Muscle layer of duodenum (tissue), 2 donors: ENCODE data around the gene CCBE1.
"Not testable (repeated sequence)": the region's sequence is repeated elsewhere in the genome, so short reads cannot be mapped to it uniquely, and the experiment has no call there.

Experiments used
- H3K27ac ChIP-seq: one replicate; pipeline ENCODE4 v1.7.0; 2013; ENCODE audit warnings: mild to moderate bottlenecking, low read length
- H3K27me3 ChIP-seq: one replicate; pipeline ENCODE4 v1.7.0; 2013; ENCODE audit warnings: low read depth, mild to moderate bottlenecking, control low read depth, low read length
- H3K36me3 ChIP-seq, 2 donors: one replicate each; pipeline ENCODE4 v1.7.0; 2013; ENCODE audit warnings: low read length in 2 of 2, control low read depth in 1 of 2, mild to moderate bottlenecking in 1 of 2; ENCODE audit not compliant: insufficient read depth in 2 of 2, control insufficient read depth in 1 of 2
- H3K4me1 ChIP-seq, 2 donors: one replicate each; pipeline ENCODE4 v1.7.0; 2013; ENCODE audit warnings: low read length in 2 of 2, mild to moderate bottlenecking in 2 of 2, control low read depth in 1 of 2, moderate library complexity in 1 of 2; ENCODE audit not compliant: insufficient read depth in 2 of 2, control insufficient read depth in 1 of 2
- H3K4me3 ChIP-seq, 2 donors: one replicate each; pipeline ENCODE4 v1.7.0; 2013; ENCODE audit warnings: low read length in 2 of 2, low read depth in 1 of 2, mild to moderate bottlenecking in 1 of 2
- H3K9me3 ChIP-seq, 2 donors: one replicate each; pipeline ENCODE4 v1.7.0; 2013; ENCODE audit warnings: low read length in 2 of 2, control low read depth in 1 of 2, mild to moderate bottlenecking in 1 of 2; ENCODE audit not compliant: control insufficient read depth in 1 of 2
- donor health status: healthy.

The CCBE1 gene

DNA sequence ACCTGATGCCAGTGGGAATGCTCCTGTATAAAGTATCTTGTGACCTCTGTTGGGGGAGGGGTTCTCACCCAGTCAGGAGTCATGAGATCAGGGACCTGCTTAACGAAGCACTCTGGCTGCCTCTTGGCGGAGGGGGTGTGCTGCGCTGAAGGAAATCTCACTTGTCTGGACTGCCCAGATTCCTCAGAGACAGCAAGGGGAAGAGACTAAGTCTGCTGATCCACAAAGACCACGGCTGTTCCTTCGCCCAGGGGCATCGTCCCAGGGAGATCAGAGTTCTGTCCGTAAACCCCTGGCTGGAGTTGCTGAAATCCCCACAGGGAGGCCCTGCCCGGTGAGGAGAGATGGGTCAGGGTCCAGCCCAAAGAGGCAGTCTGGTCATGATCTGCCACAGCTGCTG lies 168.4 kb downstream of the CCBE1 start:
- Histone ChIP-seq H3K4me3 (no peak overlapping the region), H3K27ac (no peak overlapping the region), H3K9me3 (no peaks in the 10 kb centered on the region), H3K4me1 (no peaks in the 10 kb centered on the region), H3K36me3 (no peaks in the 10 kb centered on the region), H3K27me3 (no peaks in the 10 kb centered on the region)

DNA sequence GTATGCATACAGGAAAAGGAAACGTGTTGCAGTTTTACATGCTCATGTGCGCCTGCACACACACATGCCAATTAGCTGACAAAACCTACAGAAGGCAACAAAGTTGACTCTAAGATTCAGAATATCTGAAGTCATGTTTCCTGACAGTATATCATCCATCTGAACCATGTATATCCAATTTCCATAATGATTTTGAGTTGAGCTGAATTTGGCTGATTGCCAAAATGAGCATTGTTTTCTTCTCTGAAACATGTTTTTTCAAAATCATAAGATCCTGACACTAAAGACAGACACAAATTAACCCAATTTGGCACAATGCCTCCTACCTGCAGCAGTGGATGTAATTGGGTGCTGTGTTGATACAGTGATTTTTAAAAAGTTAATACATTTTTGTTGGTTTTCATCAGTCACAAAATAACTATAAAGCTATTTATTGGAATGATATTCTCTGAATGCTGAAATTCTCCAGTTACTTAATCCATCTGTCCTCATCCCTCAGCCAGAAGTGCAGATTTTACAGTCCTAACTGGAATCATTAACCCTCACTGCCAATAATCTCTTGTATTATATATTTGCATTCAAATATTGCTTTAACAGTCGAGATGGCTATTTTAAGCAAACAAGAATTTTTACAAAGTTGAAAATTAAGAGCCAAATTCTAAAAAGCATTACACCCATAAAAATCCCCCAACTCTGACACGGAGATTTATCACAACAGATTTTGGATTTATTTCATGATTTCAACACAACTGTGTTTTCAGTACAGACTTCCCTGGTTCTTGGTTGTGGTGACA lies 176.5 kb downstream of the CCBE1 start:
- H3K36me3 ChIP-seq: no peaks in the 10 kb centered on the region
- no peak overlapping the region for H3K4me3 ChIP-seq
- H3K9me3 ChIP-seq: peaks cover 0 to 2% of the 10 kb centered on the region in 2 donors
- H3K27ac ChIP-seq: no peak overlapping the region
- peaks cover 0 to 10% of the 10 kb centered on the region in 2 donors for H3K4me1 ChIP-seq
- no peaks in the 10 kb centered on the region for H3K27me3 ChIP-seq

DNA sequence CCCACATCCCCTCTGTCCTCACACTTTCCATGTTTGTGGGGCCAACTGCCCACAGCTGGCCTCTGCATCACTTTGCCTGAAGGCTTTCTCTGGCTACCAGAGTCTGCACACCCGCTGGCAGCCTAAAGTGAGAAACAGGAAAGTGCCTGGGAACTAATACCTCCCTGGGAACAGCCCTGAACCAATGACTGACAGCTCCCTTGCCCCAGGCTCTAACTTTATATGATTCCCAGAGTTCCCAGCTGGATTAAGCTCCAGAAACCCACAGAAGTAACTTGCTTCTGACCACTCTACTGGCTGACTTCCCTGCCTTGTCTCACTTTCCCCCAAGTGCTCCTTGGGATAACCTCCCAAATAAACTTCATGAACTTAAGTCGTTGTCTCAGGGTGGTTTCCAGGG lies 178.5 kb downstream of the CCBE1 start:
- H3K27ac ChIP-seq: no peak overlapping the region
- H3K27me3 ChIP-seq: no peaks in the 10 kb centered on the region
- H3K4me3 ChIP-seq: no peak overlapping the region
- H3K9me3 ChIP-seq: peaks cover 0 to 2% of the 10 kb centered on the region in 2 donors
- peaks cover 0 to 21% of the 10 kb centered on the region in 2 donors for H3K4me1 ChIP-seq
- H3K36me3 ChIP-seq: no peaks in the 10 kb centered on the region

DNA sequence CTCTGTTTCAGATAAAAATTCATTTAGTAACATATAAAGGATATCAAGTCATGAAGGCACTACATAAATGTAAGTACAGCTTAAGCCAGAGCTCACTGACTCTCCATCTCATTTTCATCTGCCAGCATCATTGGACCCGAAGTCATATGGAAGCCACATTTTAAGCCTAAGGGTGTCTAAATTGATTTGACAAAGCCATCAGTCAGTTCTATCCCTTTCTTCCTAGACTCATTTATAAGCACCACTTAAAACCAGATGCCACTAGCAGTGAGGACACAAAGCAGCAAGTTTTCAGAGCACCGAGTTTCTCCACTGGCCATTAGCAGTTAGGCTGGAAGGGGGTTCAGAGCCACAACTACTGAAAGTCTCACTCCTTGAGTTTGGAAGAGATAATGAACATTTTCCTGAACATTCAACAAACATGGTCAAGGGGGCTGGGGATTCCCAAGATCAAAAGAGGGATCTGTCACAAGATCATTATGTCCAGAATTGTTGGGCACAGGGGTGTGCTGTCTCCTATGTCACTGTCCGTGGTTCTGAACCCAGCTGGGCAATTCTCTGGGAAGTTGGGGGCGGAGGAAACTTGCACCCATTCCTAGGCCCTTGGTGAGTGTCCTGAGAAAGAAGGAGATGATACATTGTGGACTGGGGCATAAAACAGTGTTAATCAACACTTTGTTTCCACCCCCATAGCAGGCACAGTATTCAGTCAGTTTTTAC lies 179.6 kb downstream of the CCBE1 start:
- Histone ChIP-seq H3K36me3 (no peaks in the 10 kb centered on the region), H3K27ac (no peak overlapping the region), H3K27me3 (no peaks in the 10 kb centered on the region), H3K4me3 (no peak overlapping the region), H3K9me3 (peaks cover 0 to 2% of the 10 kb centered on the region in 2 donors), H3K4me1 (peaks cover 0 to 21% of the 10 kb centered on the region in 2 donors)

DNA sequence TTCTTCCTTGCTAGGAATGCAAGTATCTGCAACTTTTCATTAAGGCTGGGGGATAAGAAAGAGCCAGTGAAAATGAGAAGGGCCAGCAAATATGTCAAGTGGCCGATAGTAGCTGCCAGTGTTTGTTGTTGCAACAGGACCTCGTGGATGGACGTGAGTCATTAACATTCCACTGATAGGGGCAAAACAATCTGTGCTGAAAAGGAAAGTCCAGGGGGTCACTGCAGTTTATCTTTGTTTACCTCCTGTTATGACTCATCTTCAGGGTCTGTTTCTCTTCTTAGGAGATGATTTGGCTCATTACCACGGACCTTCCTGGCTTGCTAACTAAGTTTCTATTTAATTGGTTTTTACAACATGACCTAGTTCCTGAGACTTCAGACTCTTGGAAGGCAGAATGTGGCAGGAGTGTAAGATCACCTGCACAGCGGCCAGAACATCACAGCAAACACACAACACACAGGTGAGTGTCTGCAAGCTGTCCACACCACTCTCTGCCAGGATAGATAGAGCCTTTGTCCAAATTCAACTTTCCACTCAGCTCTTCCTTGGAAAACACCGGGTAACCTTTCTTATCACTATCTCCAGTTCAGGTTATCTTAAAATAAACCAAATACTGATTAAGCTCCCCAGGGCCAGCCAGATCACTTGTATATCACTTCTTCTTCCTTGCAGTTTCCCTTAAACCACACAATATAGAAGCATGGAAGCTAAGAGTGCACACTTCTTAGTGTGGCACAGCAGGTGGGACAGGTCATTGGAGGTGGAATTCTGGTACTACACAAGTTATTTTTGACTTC lies 180.7 kb downstream of the CCBE1 start:
- Histone ChIP-seq H3K9me3 (peaks cover 0 to 2% of the 10 kb centered on the region in 2 donors), H3K36me3 (no peaks in the 10 kb centered on the region), H3K27ac (no peak overlapping the region), H3K4me3 (no peak overlapping the region), H3K4me1 (peaks cover 0 to 21% of the 10 kb centered on the region in 2 donors), H3K27me3 (no peaks in the 10 kb centered on the region)

DNA sequence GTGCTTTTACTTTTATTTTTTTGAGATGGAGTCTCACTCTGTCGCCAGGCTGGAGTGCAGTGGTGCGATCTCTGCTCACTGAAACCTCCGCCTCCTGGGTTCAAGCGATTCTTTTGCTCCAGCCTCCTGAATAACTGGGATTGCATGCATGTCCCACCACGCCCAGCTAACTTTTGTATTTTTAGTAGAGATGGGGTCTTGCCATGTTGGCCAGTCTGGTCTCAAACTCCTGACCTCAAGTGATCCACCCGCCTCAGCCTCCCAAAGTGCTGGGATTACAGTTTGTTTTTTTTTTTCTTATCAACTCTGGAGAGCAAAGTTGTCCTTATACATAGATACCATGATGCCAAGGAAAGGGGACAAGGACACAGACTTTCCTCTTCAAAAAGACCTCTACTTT lies 181.3 kb downstream of the CCBE1 start:
- peaks cover 0 to 21% of the 10 kb centered on the region in 2 donors for H3K4me1 ChIP-seq
- H3K36me3 ChIP-seq, H3K27ac ChIP-seq, H3K9me3 ChIP-seq, H3K4me3 ChIP-seq, H3K27me3 ChIP-seq: not testable (repeated sequence)

DNA sequence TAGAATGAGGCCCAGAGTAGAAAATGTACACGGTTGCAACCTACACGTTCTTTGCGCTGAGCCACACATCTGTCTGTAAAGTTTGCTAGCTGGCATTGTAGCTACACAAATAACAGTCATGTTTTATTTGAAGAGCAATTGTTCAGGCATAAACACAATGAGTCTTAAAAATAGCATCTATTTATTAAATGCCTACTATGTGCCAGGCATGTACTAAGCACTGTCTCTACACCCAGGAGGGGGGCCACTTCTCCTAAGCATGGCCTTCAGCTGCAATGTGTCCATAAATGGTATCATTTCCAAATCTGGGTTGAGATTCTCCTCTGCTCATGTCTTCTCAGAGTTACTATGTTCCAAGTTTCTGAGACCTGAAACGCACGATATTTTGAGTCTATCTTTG lies 182.1 kb downstream of the CCBE1 start:
- no peak overlapping the region for H3K4me3 ChIP-seq
- H3K4me1 ChIP-seq: peaks cover 0 to 21% of the 10 kb centered on the region in 2 donors
- H3K27me3 ChIP-seq: no peaks in the 10 kb centered on the region
- H3K36me3 ChIP-seq: no peaks in the 10 kb centered on the region
- no peak overlapping the region for H3K27ac ChIP-seq
- H3K9me3 ChIP-seq: peaks cover 0 to under 1% of the 10 kb centered on the region in 2 donors

DNA sequence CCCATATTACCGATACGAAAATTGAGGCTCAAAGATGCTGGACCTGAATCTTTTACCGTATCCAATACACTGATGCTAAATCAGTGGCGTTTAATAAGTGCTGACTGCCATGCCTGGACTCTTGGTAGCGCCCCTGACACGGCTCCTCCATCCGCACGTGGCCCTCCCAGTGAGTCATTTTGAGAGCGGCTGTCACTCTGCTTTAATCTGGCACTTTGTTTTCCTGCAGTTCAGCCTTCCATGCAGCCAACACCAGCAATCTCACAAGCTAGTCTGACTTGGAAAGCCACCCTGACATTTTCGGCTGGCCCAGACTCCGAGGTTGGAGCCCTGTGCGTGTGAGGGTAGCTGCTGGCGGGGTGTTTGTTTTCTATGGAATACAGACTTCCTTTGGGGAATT lies 183.0 kb downstream of the CCBE1 start:
- no peaks in the 10 kb centered on the region for H3K9me3 ChIP-seq
- no peak overlapping the region for H3K27ac ChIP-seq
- H3K4me1 ChIP-seq: peaks cover 0 to 26% of the 10 kb centered on the region in 2 donors
- no peak overlapping the region for H3K4me3 ChIP-seq
- no peaks in the 10 kb centered on the region for H3K36me3 ChIP-seq
- no peaks in the 10 kb centered on the region for H3K27me3 ChIP-seq

DNA sequence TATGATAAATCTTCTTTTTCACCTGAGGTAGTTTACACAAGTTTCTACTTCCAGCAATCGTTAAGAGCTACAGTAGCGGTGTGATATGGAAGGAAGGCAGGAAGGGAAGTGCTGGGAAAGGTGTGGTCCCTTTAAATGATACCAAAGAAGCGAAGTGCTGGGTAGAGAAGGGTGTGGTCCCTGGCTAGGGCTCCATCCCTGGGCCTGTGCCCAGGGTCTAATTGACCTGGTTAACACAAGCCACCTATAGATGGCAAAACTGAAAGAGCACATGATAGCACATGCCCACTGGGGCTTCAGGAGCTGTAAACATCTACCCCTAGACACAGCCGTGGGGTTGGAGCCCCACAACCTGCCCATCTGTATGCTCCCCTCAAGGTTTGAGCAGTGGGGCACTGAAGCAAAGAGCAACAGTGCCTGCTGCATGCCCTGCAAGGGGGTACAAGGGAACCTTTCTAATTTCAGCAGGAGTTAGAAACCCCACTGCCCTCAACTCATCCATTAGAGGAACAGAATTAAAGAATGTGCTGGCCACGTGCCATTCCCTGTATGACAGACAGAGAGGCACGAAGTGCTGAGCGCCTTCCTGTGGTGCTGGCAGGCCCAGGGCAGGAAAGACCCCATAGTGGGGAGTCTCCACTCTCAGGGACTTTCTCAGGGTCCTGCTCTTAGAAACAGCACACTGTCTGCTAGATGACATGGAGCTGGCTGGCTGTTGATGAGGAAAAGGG lies 185.0 kb downstream of the CCBE1 start:
- Histone ChIP-seq H3K9me3 (no peaks in the 10 kb centered on the region), H3K27ac (no peak overlapping the region), H3K4me1 (peaks cover 0 to 26% of the 10 kb centered on the region in 2 donors), H3K4me3 (no peak overlapping the region), H3K36me3 (no peaks in the 10 kb centered on the region), H3K27me3 (no peaks in the 10 kb centered on the region)

DNA sequence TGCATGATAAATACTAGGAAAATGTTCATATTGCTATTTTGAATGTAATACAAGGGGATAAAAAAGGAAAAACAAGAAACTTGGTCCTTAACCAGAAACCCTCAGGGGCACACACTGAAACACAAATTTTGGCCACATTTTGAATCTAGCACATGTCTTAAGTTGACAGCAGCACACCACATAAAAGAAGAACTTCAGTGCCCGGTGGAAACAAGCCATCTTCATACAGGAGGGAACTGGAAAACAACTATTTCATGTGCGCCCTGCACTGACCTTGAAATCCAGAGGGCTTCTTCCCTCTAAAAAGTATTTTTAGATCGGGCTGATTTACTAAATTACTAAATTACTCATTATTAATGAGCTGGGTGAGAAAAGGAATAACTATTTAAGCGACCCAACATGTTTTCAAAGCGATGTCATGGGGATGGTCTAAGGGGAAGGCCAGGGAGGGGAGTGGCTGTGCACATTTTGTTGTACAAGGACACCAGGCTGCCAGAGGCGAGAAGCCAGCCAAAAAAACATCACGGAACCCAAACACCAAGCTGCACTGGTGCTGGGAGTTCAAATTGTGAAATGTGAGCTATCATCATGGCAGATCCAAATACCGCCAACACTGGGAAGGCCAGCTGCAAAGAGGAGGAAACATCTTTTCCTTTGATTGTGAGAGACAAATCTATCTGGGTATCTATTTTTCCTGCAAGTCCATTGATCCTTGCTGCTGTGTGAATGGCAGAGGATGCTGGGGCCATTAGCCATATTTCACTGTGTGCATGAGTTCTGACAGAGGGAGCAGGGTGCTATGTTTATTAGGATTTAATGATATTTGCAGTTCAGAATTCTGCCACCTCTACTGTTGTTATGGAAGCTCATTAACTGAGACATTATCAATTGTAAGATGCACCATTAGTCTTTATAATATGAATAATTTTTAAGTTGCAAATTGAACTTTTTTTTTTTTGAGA lies 187.5 kb downstream of the CCBE1 start:
- Histone ChIP-seq H3K27me3 (no peaks in the 10 kb centered on the region), H3K4me3 (no peak overlapping the region), H3K27ac (no peak overlapping the region), H3K36me3 (no peaks in the 10 kb centered on the region), H3K9me3 (no peaks in the 10 kb centered on the region), H3K4me1 (peaks cover 0 to 15% of the 10 kb centered on the region in 2 donors)
